ENCODE results near the gene UBR7.
"Not testable (repeated sequence)": the region's sequence is repeated elsewhere in the genome, so short reads cannot be mapped to it uniquely, and the experiment has no call there.

UBR7 gene

DNA sequence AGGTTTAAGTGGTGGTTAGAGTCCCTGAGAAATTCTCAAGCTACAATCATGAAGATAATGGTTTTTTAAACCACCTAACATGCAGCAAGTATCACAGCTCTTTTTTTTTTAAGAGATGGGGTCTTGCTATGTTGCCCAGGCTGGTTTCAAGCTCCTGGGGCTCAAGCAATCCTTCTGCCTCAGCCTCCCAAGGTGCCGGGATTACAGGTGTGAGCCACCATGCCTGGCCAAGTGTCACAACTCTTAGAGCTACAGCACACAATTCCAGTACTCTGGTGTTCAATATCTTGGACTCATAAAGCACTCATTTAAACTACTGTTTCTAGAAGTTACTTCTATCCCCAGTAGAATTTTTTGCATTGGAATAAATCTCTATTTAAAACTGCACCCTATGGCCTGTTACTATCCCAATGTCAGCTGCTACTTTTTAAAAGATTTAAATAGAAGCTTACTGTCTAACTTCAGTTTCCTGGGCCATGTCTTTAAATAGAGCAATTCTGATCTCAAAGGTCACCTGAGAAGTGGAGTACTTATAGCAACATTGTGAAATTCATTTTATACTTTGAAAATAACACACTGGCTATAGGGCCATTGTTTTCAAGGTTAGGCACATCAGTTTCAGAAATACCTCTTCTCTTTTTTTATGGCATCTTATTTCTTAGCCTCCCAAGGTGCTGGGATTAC, 11.6 kb upstream of the UBR7 start:
- DNase-seq = no peak

GRCh38 chr14:93199031-93199430, 8.0 kb upstream of the UBR7 start:
- DNase-seq = no peak

- no peak for DNase-seq
Observed at GRCh38 chr14:93200553-93200952, 6.5 kb upstream of the UBR7 start.

GRCh38 chr14:93201155-93201704, 5.8 kb upstream of the UBR7 start:
- DNase-seq = no peak

DNA sequence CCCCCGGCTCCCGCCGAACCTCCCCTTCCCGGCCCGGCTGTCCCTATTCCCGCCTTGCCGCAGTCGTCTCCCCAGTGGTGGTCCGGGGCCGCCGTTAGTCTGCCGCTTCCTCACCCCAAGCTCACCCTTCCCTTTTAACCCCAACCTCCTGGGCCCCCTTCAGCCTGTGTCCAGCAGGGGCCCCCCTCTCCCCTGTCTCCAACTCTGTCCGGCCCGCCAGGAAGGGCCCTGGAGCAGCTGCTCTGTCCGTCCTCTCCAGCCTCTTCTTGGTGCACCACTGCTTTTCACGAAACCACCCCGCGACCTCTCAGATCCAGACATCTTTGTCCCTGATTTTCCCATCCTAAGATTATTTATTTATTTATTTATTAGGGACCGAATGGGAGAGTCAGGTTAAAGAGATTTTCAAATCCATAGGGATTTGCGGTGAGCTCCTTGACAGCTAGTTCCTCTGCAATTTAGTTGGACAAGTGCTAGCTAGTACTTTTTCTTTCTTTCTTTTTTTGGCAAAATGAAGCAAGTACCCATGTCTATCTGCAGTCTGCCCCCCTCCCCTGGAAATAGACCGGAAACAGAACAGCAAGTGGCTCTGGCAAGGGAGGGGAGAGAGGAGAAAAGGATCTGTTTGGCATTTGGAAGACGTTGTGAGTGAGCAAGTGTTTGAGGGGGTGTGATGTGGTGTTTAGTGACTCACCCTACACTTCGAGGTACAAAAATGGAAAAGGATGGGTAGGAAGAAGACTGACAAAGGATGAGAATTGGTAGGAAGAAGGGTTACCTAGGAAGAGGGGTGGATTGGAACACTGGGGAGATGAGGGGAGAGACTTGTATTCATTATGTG, 632 bp downstream of the UBR7 start:
- peak; percentile 8 for DNase-seq

- DNase-seq = no peak
Observed at GRCh38 chr14:93212432-93212831, 5.4 kb downstream of the UBR7 start.

GRCh38 chr14:93214598-93214997, 7.5 kb downstream of the UBR7 start:
- no peak for DNase-seq

- peak; percentile 55 for DNase-seq
Observed at GRCh38 chr14:93219103-93219726, 12.2 kb downstream of the UBR7 start.

DNA sequence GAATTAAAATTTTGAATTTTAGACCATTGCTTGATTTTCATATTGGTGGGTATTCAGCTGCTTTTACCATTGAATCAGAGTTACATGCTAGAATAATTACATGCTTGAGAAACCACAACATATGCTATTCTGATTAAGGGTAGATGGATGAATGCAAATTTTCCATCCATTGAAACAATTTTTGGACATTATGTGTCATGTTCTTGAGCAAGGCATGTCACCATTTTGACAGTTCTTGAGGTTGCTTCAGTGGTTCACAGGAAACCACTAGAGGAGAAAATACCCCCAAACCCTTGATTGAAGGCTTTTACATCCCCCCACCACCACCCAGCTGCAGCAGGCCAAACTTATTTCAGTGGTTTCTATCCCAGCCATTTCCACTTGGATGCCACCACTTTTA, 13.5 kb downstream of the UBR7 start:
- DNase-seq = no peak

- DNase-seq = no peak
Observed at GRCh38 chr14:93223565-93223964, 16.5 kb downstream of the UBR7 start.

DNA sequence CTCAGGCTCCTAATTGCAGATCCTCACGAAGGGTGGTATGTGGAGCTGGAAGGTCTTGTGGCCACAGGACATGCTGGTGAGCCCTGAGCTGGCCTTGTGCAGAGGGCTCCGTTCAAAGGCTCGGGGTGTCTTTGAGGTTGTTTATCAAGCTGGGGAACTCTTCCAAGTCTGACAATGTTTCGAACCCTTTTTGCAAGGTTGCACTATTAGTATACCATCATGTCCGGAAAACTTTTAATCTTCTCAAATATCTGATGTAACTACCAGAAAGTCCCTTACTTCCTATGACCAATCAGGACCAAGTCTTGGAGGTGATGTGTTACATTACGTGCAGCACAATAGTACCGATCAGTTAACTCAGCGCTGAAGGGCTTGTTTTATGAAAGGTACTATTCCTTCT, 21.5 kb downstream of the UBR7 start:
- no peak for DNase-seq

- DNase-seq = no peak
Observed at GRCh38 chr14:93230539-93230938, 23.5 kb downstream of the UBR7 start.

- DNase-seq = no peak
Observed at GRCh38 chr14:93231129-93231979, 24.3 kb downstream of the UBR7 start.

GRCh38 chr14:93232159-93232558, 25.1 kb downstream of the UBR7 start:
- no peak for DNase-seq

GRCh38 chr14:93233078-93233477, 26.0 kb downstream of the UBR7 start:
- not testable (repeated sequence) for DNase-seq

DNA sequence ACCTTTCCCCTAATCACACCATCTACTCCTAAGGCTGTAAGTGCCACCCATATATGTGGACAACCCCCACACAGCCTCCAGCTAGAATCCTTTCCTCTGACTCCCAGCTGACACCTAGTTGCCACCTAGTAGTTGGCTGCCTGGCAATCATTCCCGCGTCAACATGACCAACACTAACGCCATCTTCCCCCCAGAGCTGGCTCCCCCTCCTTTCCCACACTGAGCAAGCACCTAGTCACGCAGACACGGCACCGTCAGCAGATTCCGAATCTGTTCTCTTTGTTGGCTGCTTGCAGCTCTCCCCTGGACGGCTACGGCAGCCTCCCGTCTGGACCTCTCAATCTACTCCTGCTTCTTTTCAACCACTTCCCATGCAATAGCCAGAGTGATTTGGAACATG, 27.7 kb downstream of the UBR7 start:
- no peak for DNase-seq

- DNase-seq = no peak
Observed at GRCh38 chr14:93239869-93240677, 33.0 kb downstream of the UBR7 start.

GRCh38 chr14:93240678-93241000, 33.6 kb downstream of the UBR7 start:
- DNase-seq = no peak

- DNase-seq = no peak
Observed at GRCh38 chr14:93245764-93246420, 38.8 kb downstream of the UBR7 start.

DNA sequence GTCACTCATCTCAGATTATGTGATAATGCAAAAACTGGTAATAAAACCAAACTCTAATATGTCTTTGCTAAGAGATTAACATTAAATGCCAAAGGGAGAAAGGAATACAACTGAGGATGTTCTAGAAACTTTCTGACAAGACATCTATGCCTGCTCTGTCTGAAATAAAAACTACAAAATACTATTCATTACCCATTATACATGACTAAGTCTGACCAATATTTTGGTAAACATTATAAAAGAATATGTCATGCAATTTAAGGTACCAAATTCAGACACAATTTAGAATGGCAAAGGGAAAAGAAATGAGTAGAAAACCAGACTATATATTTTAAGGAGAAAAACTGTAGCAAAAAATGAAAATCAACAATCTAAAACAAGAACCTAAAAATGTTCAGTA, 39.5 kb downstream of the UBR7 start:
- no peak for DNase-seq

DNA sequence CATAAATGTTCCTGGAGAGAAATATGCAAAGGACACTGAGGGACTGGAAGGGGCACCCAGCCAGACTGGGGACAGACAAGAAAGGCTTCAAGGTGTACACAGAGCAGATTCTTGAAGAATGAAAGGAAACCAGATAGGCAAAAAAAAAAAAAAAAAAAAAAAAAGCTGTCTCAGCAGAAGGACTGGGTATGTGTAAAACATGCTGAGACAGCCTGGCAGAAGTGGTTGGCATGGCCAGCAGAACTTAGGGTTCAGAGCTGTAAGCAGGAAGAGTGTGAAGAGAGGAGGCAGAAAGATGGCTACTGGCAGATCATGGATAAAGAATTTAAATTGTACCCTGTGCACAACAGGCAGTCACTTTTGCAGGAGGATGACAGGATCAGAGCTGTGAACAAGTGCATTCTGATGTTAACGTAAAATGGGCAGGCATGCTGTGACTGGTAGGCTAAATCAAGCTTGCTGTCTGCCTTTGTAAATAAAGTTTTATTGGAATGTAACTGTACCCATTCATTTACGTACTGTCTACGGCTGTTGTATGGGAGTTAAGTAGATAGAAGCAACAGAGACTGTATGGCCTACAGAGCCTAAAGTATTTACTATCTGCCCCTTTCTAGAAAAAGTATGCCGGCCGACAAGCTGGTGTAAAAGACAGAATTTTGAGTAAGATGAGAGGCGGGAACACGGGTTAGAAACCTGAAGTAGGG, 42.2 kb downstream of the UBR7 start:
- no peak for DNase-seq
